ENCODE measurements around the gene LAD1.

The LAD1 gene

GRCh38 chr1:201405484-201405831, 6.3 kb upstream of the LAD1 start:
- no peak for DNase-seq (ENCODE audit: extremely low read depth, low read depth)
- no peak for TF ChIP-seq CTCF (IDR thresholded peaks at IDR 0.05; ENCODE audit: low read depth, low read length)

GRCh38 chr1:201404722-201405483, 5.8 kb upstream of the LAD1 start:
- no peak for DNase-seq (ENCODE audit: extremely low read depth, low read depth)
- no peak for TF ChIP-seq CTCF (IDR thresholded peaks at IDR 0.05; ENCODE audit: low read depth, low read length)

- TF ChIP-seq CTCF (IDR thresholded peaks at IDR 0.05; ENCODE audit: low read depth, low read length): no peak
- no peak for DNase-seq (ENCODE audit: extremely low read depth, low read depth)
Measured at GRCh38 chr1:201404055-201404454, 4.9 kb upstream of the LAD1 start.

DNA sequence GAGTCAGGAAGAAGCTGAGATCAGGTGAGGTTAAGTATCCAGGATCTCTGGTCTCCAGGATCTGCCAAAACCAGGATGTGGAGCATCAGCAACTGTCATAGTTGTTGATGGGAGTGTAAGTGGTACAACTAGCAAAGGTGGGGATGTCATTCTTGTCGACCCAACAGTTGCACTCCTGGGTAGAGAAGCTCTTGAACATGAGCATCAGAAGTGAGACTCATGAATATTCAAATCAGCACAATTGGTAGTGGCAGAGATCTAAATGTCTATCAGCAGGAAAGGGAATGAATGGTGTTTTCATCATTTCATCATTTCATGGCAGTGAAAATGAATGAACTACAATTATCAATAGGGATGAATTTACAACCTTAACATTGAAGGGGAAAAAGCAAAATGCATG, 4.2 kb upstream of the LAD1 start:
- no peak for DNase-seq (ENCODE audit: extremely low read depth, low read depth)
- TF ChIP-seq CTCF (IDR thresholded peaks at IDR 0.05; ENCODE audit: low read depth, low read length): no peak

GRCh38 chr1:201401700-201402099, 2.6 kb upstream of the LAD1 start:
- no peak for TF ChIP-seq CTCF (IDR thresholded peaks at IDR 0.05; ENCODE audit: low read depth, low read length)
- no peak for DNase-seq (ENCODE audit: extremely low read depth, low read depth)

- TF ChIP-seq CTCF (IDR thresholded peaks at IDR 0.05; ENCODE audit: low read depth, low read length): no peak
- DNase-seq (ENCODE audit: extremely low read depth, low read depth): no peak
Measured at GRCh38 chr1:201400852-201401230, 1.7 kb upstream of the LAD1 start.

DNA sequence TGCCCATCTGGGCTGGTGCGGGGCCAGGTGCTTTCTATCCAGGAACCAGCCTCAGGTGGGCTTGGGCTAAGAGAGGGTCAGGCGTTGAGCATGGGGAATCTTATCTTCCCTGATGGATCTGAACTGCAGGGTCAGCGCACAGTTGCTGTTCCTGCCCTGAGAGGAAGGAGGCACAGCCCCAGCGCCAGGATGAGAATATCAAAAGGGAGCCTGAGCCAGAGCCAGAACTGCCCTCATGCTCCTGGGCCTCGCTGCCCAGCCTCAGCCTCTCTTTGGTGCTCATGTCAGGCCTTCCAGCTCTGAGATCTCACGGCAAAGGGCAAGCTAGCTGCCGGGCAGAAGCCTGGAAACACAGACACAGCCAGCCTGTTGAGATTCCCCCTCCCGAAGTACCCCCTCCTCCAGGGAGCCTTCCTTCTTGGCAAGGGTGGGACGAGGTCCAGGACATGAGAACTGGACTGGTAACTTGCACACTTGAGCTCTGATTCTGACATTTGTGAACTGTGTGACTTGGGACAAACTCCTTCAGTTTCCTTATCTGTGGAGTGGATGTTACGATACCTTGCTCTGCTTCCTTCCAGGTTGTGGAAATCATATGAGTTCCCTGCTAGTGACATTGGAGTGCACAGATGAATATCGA, 1.2 kb upstream of the LAD1 start:
- no peak for TF ChIP-seq CTCF (IDR thresholded peaks at IDR 0.05; ENCODE audit: low read depth, low read length)
- DNase-seq (ENCODE audit: extremely low read depth, low read depth): no peak
